ENCODE results near the gene DSG1.

DNA sequence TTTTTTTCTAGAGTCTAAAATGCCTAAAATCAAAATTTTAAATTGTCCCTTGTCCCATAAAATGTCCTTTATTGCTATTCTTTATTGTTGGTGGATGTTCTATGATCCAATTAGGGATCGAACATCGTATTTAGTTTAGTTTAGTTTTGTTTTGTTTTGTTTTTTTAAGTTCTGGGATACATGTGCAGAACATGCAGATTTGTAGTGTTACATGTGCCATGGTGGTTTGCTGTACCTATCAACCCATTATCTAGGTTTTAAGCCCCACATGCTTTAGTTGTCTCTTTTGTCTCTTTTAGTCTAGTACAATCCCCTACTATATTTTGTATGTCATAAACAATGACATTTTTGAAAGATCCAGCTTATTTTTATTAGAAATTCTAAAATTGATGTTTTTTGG, 8.8 kb upstream of the DSG1 start:
- TF ChIP-seq FOXK2 (IDR thresholded peaks at IDR 0.05) (no peak), AHR (CRISPR knock-in tag; IDR thresholded peaks at IDR 0.05) (no peak), TAF1 (CRISPR knock-in tag; IDR thresholded peaks at IDR 0.05) (no peak), FOXJ3 (CRISPR knock-in tag; IDR thresholded peaks at IDR 0.05; ENCODE audit: borderline replicate concordance) (no peak), SMC3 (IDR thresholded peaks at IDR 0.05; ENCODE audit: low read length) (no peak), FOSL2 (CRISPR knock-in tag; IDR thresholded peaks at IDR 0.05) (no peak), ZNF607 (CRISPR knock-in tag; IDR thresholded peaks at IDR 0.05; ENCODE audit: borderline replicate concordance) (no peak), PCBP2 (optimal IDR thresholded peaks at IDR 0.05; ENCODE audit: low read depth, low read length, poor library complexity, severe bottlenecking) (no peak), EED (CRISPR knock-in tag; IDR thresholded peaks at IDR 0.05) (no peak), KDM1A (CRISPR knock-in tag; IDR thresholded peaks at IDR 0.05) (no peak)
- TF ChIP-seq, protein P1, sequence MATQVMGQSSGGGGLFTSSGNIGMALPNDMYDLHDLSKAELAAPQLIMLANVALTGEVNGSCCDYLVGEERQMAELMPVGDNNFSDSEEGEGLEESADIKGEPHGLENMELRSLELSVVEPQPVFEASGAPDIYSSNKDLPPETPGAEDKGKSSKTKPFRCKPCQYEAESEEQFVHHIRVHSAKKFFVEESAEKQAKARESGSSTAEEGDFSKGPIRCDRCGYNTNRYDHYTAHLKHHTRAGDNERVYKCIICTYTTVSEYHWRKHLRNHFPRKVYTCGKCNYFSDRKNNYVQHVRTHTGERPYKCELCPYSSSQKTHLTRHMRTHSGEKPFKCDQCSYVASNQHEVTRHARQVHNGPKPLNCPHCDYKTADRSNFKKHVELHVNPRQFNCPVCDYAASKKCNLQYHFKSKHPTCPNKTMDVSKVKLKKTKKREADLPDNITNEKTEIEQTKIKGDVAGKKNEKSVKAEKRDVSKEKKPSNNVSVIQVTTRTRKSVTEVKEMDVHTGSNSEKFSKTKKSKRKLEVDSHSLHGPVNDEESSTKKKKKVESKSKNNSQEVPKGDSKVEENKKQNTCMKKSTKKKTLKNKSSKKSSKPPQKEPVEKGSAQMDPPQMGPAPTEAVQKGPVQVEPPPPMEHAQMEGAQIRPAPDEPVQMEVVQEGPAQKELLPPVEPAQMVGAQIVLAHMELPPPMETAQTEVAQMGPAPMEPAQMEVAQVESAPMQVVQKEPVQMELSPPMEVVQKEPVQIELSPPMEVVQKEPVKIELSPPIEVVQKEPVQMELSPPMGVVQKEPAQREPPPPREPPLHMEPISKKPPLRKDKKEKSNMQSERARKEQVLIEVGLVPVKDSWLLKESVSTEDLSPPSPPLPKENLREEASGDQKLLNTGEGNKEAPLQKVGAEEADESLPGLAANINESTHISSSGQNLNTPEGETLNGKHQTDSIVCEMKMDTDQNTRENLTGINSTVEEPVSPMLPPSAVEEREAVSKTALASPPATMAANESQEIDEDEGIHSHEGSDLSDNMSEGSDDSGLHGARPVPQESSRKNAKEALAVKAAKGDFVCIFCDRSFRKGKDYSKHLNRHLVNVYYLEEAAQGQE (IDR thresholded peaks at IDR 0.05; ENCODE audit: borderline replicate concordance in 1 of 2, low read depth in 1 of 2, low read length in 2 of 2): no peak
- TF ChIP-seq, protein P2, sequence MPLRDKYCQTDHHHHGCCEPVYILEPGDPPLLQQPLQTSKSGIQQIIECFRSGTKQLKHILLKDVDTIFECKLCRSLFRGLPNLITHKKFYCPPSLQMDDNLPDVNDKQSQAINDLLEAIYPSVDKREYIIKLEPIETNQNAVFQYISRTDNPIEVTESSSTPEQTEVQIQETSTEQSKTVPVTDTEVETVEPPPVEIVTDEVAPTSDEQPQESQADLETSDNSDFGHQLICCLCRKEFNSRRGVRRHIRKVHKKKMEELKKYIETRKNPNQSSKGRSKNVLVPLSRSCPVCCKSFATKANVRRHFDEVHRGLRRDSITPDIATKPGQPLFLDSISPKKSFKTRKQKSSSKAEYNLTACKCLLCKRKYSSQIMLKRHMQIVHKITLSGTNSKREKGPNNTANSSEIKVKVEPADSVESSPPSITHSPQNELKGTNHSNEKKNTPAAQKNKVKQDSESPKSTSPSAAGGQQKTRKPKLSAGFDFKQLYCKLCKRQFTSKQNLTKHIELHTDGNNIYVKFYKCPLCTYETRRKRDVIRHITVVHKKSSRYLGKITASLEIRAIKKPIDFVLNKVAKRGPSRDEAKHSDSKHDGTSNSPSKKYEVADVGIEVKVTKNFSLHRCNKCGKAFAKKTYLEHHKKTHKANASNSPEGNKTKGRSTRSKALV (CRISPR knock-in tag; IDR thresholded peaks at IDR 0.05): no peak
- TF ChIP-seq, protein P3, sequence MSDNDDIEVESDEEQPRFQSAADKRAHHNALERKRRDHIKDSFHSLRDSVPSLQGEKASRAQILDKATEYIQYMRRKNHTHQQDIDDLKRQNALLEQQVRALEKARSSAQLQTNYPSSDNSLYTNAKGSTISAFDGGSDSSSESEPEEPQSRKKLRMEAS (IDR thresholded peaks at IDR 0.05): no peak
- TF ChIP-seq, protein P4, sequence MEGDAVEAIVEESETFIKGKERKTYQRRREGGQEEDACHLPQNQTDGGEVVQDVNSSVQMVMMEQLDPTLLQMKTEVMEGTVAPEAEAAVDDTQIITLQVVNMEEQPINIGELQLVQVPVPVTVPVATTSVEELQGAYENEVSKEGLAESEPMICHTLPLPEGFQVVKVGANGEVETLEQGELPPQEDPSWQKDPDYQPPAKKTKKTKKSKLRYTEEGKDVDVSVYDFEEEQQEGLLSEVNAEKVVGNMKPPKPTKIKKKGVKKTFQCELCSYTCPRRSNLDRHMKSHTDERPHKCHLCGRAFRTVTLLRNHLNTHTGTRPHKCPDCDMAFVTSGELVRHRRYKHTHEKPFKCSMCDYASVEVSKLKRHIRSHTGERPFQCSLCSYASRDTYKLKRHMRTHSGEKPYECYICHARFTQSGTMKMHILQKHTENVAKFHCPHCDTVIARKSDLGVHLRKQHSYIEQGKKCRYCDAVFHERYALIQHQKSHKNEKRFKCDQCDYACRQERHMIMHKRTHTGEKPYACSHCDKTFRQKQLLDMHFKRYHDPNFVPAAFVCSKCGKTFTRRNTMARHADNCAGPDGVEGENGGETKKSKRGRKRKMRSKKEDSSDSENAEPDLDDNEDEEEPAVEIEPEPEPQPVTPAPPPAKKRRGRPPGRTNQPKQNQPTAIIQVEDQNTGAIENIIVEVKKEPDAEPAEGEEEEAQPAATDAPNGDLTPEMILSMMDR (CRISPR knock-in tag; IDR thresholded peaks at IDR 0.05): no peak
